ENCODE measurements around the gene CD24.

DNA sequence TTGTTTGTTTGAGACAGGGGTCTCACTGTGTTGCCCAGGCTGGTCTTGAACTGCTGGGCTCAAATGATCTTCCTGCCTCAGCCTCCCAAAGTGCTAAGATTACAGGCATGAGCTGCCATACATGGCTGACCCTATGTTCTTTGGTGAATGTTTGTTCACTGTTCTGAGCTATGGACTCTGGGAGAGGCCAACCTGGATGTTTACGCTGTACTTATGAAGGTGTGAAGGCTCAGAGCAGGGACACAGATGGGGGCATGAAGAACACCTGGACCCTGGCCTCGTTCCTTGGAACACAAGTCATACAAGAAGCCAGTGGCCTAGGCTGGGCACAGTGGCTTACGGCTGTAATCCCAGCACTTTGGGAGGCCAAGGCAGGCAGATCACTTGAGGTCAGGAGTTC is 21.1 kb upstream of the CD24 start:
- TF ChIP-seq, protein P1, sequence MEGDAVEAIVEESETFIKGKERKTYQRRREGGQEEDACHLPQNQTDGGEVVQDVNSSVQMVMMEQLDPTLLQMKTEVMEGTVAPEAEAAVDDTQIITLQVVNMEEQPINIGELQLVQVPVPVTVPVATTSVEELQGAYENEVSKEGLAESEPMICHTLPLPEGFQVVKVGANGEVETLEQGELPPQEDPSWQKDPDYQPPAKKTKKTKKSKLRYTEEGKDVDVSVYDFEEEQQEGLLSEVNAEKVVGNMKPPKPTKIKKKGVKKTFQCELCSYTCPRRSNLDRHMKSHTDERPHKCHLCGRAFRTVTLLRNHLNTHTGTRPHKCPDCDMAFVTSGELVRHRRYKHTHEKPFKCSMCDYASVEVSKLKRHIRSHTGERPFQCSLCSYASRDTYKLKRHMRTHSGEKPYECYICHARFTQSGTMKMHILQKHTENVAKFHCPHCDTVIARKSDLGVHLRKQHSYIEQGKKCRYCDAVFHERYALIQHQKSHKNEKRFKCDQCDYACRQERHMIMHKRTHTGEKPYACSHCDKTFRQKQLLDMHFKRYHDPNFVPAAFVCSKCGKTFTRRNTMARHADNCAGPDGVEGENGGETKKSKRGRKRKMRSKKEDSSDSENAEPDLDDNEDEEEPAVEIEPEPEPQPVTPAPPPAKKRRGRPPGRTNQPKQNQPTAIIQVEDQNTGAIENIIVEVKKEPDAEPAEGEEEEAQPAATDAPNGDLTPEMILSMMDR (IDR thresholded peaks at IDR 0.05), result no peak
- no peak for TF ChIP-seq POLR2A (IDR thresholded peaks at IDR 0.05)

Measured in thyroid gland (tissue), 4 donors.